Body of pancreas (tissue), 4 donors: ENCODE data around the gene DAP.

ENCODE experiments used
- CTCF ChIP-seq, 7 experiments: fragments of 450-650 bp in 4 of 7; fragments of 200-600 bp in 3 of 7; sonication (generic) in 3 of 7; IDR thresholded peaks; one replicate each; pipeline ENCODE4 v1.5.1; 2016 to 2019; ENCODE audit warnings: antibody characterized with exemption in 7 of 7
- POLR2A ChIP-seq, 3 donors: fragments of 450-650 bp; IDR thresholded peaks; one replicate each; pipeline ENCODE4 v1.6.1; 2016; ENCODE audit warnings: antibody characterized with exemption in 3 of 3, mild to moderate bottlenecking in 2 of 3

- TF ChIP-seq CTCF (IDR thresholded peaks at IDR 0.05) (no peak), POLR2A (IDR thresholded peaks at IDR 0.05) (no peak)
These were observed 35.4 kb downstream of the DAP start for GRCh38 chr5:10725636-10726035.
